AML-193 (cell line): ENCODE measurements around the gene C19orf44.
"Not testable (repeated sequence)": the region's sequence is repeated elsewhere in the genome, so short reads cannot be mapped to it uniquely, and the experiment has no call there.

Experiments used
- DNase-seq, 2 experiments: peaks; one replicate each; lab custom pipeline; 2025; lab: John Stamatoyannopoulos, UW

Gene C19orf44

DNA sequence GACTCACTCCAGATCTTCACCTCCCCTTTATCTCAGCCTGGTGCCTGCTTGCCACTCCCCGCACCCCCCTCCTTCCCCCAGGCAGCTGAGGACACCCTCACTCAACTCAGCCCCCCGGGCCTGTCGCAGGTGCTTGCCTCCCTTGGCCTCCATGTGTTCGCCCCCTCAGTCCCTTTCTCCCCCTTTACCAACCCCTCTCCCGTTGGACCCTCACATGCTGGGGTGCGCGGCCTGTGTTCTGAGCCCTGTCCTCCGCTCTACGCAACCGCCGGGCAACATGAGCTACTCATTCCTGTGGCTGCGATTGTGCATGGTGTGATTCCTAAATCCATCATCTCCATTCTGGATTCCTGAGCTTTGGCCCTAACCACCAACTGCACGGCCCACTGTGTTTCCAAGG is 40.9 kb downstream of the C19orf44 start:
- DNase-seq, result no peak

DNA sequence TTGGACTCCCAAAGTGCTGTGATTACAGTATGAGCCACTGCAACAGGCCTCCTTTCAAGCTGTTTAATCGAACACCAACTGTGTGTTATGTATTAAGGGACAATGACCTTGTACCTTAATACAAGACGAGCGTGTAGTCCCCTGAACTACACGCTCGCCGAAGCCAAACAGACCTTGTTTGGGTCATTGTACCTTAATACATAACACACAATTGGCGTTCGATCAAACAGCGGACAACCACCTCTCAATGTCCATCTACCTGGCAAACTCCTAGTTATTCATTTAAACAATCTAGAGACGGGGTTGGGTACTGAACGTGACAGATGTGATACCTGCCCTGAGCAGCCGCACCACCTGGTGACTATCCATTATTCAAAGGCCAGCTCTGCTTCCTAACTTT is 44.8 kb downstream of the C19orf44 start:
- no peak for DNase-seq

DNA sequence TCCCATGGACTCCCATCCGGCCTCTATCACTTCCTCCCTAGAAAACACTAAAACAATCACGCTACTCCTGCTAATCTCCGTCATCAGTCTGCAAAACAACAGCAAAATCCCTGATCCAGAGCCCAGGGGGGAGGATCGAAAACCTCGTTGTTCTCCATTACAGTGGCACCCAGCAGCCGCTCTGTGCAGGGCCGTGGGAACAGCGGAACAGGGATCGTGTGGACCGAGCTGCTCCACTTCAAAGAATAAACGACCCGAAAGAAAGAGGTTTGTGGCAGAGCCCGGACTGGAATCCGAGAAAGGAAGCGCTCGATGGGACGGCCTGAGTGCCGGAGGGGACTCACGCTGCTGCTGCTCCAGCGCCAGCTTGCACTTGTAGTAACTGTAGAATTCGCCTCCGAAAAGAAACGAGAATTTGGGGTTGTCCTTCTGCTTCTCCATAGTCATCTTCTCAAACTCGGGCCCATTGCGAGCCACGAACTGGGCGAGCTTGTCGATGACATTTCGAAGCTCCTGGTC is 45.4 kb downstream of the C19orf44 start:
- DNase-seq, result no peak

DNA sequence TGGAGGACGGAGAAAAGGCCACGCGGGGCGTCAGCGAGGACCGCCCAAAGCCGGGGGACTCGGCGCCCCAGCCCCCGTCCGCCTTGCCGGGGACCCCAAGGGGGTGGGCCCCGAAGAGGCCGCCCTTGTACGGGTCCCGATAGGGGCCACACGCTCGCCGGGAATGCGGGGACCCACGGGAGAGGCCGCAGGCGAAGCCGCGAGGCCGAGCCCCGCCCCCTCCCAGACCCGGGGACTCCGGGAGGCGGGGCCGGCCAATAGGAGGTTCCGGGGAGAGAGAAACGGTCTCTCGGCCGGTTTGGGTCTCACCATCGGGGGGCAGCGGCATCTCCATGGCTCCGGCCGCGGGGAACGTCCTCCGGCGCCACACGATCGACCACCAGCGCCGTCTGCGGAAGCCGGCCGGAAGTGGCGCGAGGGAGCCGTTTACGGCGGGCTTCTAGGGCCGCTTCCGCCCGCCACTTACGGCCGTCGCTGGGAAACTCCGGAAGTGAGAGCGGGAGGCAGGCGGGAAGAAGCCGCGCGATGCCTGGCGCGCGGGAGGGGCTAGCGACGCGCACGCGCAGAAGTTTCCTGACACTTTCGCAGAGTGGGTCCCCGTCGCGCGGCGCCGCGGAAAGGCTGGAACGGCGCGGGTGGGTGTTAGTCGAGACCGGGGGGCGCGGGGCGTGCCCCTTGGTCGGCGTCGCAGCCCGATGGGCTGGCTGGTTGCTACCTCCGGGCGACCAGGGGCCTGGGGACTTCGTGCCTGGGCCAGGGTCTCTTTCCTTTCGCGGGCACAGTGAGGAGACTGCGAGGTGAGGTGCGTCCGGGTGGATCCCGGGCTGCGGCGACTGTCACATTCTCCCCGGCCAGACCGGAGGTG is 46.1 kb downstream of the C19orf44 start, which contains the start of gene CHERP:
TSS of gene CHERP (minus strand) at position 393 of the 865 bp plus-strand sequence. CDS start at position 334, 59 bp downstream.
- DNase-seq, result peak; percentile 85 to 90

DNA sequence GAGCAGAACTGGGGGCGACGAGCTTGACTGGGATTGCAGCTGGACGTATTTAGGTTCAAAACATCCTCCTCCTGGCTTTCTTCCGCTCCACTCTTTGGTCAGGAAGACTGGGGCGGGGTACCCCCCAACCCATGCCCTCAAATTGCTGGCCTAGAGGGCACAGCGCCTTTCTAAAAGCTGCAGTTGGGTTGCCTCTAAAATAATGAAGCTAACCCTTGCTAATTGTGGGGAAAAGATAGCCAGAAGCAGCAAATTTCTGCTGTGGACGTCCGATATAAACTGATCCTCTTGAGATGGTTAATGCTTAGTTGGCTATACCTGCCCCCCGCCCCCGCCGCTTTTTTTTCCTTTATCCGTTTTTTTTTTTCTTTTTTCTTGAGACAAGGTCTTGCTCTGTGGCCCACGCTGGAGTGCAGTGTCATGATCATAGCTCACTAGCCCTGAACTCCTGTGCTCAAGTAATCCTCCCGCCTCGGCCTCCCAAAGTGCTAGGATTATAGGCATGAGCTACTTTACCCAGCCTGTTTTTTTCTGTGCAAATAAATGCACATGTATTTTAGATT is 46.8 kb downstream of the C19orf44 start:
- DNase-seq, result peak in 1 of 2 experiments; percentile 17

DNA sequence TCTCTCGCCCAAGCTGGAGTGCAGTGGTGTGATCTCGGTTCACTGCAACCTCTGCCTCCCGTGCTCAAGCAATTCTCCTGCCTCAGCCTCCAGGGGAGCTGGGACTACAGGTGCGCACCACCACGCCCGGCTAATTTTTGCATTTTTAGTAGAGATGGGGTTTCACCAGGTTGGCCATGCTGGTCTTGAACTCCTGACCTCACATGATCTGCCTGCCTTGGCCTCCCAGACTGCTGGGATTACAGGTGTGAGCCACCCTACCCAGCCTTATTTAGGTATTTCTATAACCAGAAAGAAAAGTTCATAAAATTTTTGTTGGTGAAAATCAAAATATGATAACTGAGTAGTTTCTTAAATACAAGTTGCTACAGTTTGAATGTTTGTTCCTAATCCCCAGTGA is 47.5 kb downstream of the C19orf44 start:
- not testable (repeated sequence) for DNase-seq

DNA sequence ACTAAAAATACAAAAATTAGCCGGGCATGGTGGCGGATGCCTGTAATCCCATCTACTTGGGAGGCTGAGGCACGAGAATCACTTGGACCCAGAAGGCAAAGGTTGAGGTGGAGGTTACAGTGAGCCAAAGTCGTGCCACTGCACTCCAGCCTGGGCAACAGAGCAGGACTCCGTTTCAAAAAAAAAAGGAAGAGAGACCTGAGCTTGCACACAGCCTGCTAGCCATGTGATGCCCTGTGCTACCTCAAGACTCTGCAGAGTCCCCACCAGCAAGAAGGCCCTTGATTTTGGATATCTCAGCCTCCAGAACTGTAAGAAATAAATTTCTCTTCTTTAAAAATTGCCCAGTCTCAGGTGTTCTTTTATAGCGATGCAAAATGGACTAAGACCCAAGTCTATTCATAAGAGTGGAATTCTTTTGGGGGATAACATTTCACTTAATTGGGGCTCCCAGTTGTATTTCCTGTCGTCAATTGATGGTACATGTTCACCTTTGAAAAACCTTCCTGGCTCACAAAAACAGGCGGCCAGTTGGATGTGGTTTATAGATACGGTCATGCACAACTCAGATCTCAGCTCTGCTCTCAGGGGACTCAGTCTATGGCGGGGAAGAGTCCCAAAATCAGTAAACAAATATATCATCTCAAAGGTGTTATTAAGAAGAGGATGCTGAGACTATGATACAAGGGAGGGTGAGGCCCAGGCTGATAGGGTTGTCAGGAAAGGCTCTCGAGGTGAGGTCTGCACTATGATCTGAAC is 48.5 kb downstream of the C19orf44 start:
- no peak for DNase-seq

DNA sequence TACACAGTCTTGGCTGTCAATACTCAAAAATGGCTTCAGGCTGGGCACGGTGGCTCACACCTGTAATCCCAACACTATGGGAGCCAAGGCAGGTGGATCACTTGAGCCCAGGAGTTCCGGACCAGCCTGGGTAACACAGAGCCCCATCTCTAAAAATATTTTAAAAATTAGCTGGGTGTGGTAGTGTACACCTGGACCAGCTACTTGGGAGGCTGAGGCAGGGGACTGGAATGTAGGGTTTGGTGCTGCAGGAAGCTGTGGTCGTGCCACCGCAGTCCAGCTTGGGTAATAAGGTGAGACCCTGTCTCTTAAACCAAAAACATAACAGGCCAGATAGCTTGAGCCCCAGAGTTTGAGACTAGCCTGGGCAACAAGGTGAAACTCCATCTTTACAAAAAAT is 52.8 kb downstream of the C19orf44 start:
- DNase-seq, result no peak

DNA sequence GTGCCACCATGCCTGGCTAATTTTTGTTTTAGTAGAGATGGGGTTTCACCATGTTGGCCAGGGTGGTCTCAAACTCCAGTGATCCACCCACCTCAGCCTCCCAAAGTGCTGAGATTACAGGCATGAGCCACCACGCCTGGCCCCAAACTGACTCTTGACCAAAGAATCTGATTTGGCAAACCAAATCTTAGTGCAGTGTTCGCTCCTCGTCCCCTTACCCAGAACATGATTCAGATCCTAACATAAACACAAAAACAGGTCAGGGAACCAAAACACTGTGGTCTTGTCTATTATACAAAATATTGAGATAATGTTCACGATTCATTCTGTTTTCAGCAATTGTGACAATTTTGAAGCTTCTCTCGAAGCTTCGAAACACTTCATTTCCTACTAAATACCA is 55.7 kb downstream of the C19orf44 start:
- DNase-seq, result not testable (repeated sequence)

DNA sequence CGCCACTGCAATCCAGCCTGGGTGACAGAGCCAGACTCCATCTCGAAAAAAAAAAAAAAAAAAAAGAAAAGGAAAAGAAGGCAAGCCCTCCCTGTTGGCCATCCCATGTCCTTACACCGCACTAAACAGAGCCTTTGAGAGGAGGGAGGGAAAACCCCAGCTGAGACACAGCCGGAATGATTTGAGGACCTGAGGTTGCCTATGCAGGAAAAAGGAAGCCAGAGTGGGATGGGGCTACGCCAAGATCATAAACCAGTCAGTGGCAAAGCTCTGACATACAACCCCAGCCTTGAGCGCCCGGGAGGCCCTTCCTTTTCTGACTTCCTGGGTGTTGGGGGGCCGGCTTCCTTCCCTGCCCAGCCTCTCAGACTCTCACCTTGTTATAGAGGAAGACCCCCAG is 58.6 kb downstream of the C19orf44 start:
- DNase-seq, result no peak

DNA sequence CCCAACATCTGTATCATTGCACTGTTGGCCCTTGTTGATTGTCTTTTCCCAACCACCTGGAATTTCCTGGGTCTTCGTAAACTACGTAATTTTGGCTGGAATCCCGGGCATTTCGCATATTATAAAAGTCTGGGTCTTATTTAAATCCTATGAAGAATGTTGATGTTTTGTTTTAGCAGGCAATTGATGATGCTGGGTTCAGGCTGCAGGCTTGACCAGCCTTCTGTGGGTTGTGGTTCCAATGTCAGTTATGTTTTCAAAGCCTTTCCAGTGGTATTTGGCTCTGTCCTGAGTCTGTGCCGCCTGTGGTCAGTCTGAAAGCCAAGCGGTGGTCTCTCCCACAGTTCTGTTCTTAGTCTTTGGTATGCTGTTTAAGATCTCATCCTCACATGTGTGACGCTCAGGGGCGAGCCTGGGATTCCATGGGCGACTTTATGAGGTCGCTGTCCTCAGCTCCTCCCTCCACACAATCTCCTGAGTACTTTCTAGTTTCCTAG is 63.6 kb downstream of the C19orf44 start:
- no peak for DNase-seq

DNA sequence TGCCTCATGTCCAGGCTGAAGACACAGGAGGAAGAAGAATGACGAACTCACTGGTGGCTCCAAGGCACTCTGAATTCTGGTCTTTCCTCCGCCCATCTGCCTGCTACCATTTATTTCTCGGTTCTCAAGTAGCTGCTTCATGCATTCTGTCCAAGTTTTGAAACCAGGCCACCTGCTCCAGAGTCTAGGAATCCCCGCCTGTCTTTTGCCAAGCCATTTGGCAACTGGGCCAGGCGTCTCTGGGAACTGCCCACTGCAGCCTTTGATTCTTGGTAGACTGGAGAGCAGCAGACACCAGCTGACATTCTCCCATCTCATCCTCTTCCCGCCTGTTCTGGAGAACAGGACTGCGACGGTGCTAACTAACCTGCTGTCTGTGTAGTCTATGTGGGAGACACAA is 65.2 kb downstream of the C19orf44 start:
- DNase-seq, result no peak

DNA sequence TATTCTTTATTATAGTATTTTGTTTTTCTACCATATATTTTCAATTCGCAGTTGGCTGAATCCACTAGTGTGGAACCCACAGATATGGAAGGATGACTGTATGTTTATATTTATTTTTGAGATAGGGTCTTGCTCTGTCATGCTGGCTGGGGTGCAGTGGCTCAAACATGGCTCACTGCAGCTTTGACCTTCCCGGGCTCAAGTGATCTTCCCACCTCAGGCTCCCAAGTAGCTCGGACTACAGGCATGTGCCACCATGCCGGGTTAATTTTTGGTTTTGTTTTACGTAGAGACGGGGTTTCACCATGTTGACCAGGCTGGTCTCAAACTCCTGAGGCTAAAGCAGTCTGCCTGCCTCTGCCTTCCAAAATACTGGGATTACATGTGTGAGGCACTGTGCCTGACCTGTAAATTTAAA is 66.4 kb downstream of the C19orf44 start:
- no peak for DNase-seq

DNA sequence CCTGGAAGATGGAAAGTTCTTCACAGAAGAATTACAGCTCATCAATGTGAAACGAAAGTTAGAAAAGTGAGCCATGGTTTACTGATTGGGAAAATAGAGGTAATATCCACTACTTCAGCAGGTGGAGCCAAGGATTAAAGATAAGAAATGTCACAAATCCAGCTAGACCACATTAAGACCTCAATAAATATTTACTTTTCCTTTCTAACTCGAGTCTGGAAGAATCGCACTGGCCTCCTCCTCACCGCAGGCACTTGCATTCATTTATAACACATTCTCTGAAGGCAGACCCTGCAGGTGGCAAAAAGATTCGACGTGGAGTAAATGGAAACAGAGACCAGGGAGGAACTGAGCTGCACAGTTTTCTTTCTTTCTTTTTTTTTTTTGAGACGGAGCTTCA is 68.6 kb downstream of the C19orf44 start:
- DNase-seq, result no peak

DNA sequence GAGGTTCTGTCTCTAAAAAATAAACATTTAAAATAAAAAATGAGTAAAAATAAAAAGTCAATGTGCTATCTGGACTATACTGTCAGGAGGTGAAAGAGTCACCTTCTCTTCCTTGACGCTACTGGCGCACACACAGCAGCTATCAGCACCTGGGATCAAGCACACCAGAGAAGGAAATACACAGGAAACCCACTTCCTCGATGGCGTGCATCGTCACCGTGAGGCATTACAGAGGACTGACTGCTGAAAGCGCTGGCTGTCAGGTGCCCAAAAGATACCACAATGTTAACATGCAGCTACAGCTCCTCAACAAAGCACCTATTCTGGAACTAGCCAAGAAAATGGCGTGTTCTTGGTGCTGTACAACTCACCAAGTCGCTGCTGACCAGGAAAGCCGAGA is 70.0 kb downstream of the C19orf44 start:
- DNase-seq, result no peak

DNA sequence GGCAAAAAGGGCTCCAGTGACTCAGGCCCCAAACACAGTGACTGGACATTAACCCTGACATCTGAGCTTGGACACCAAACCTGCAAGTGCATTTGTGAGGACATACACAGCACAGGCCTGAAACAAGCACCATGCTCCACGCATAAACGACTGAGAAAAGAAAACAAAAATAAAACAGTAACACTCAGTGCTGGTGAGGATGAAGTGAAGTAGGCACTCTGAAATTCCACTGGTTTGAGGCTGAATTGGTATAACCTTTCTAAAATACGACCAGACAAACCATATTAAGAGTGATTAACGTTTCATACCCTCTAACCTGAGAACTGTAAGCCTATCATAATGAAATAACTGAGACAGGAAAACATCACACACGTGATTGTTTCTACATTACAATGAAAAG is 70.5 kb downstream of the C19orf44 start:
- no peak for DNase-seq

DNA sequence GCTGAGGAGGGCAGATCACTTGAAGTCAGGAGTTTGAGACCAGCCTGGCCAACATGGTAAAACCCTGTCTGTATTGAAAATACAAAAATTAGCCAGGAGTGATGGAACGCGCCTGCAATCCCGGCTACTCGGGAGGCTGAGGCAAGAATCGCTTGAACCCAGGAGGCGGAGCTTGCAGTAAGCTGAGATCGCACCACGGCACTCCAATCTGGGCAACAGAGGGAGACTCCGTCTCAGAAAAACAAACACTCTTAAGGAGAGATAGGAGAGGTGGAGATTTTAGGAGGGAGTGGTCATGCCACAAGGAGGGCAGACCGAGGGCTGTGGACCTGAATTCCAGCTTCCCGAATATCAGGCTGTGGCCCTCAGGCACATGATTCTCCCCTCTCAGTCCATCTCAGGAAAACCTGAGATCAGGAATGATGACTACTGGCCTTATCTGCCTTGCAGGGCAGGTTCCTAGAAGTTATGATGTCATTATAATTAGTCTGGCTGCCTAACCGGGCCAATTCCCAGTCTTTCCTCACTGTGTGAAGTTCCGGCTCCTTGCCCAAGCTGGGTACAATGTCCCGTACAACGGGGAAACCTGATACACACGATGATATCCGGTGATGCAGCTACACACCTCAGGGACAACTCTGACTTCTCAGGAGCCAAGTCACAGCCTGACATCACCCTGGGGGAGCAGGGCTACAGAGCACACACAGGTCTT is 73.6 kb downstream of the C19orf44 start:
- no peak for DNase-seq
